Glutamatergic neuron (in vitro differentiated cells): ENCODE measurements around the gene STARD10. TPM values are rescaled to one million over a fixed set of nuclear protein-coding genes. Genes with fewer than 3 reads are reported as not detected.

Source experiments
- DNase-seq: peaks from one replicate; pipeline ENCODE4 v3.0.0; 2022
- H3K27ac Mint-ChIP-seq: one replicate; pipeline ENCODE4 v1.8.0; 2020; ENCODE audit warnings: mild to moderate bottlenecking, mixed read lengths, inconsistent platforms; ENCODE audit not compliant: unreplicated experiment
- H3K27me3 Mint-ChIP-seq: one replicate; pipeline ENCODE4 v1.8.0; 2020; ENCODE audit warnings: mild to moderate bottlenecking, moderate library complexity, mixed read lengths, inconsistent platforms; ENCODE audit not compliant: unreplicated experiment
- H3K36me3 Mint-ChIP-seq: one replicate; pipeline ENCODE4 v1.8.0; 2020; ENCODE audit warnings: mild to moderate bottlenecking, mixed read lengths, inconsistent platforms; ENCODE audit not compliant: unreplicated experiment
- H3K4me1 Mint-ChIP-seq: one replicate; pipeline ENCODE4 v1.8.0; 2020; ENCODE audit warnings: mild to moderate bottlenecking, low read depth, mixed read lengths, inconsistent platforms; ENCODE audit not compliant: unreplicated experiment
- H3K4me3 Mint-ChIP-seq: one replicate; pipeline ENCODE4 v1.8.0; 2020; ENCODE audit warnings: mild to moderate bottlenecking, mixed read lengths, inconsistent platforms; ENCODE audit not compliant: unreplicated experiment
- H3K9me3 Mint-ChIP-seq: one replicate; pipeline ENCODE4 v1.8.0; 2020; ENCODE audit warnings: mild to moderate bottlenecking, moderate library complexity, mixed read lengths, inconsistent platforms; ENCODE audit not compliant: unreplicated experiment
- total RNA-seq: library from RNA; stranded (reverse); fragmentation: NEBNext Ultra II Directional; extraction: Animal tissue kit (Norgen Biotek cat#: 25700); gene quantifications from one replicate; pipeline ENCODE4 v1.2.1, GENCODE V29; 2021; ENCODE audit not compliant: unreplicated experiment
- TF ChIP-seq, protein P1 (sequence below): fragments of 200-600 bp; sonication (generic); IDR thresholded peaks from one replicate; pipeline ENCODE4 v1.5.0; 2021; ENCODE audit not compliant: partially characterized antibody, unreplicated experiment

The STARD10 gene
- total RNA-seq, 1 donor from 2014 or later: 13.5 TPM

DNA sequence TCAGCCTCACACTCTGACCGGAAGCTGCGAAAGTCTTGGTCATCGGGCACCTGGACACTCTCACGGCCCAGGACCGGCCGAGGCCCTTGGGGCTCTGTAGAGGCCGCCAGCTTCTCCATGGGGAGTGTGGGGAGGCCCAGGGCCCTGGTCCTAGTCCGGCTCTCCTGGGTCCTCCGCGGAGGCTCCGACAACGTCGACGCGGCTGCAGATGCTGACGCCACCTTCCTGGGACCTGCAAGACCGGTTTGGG is 12.9 kb downstream of the STARD10 start:
- peaks cover 13% of the 10 kb centered on the region for H3K27me3 Mint-ChIP-seq
- TF ChIP-seq, protein P1, sequence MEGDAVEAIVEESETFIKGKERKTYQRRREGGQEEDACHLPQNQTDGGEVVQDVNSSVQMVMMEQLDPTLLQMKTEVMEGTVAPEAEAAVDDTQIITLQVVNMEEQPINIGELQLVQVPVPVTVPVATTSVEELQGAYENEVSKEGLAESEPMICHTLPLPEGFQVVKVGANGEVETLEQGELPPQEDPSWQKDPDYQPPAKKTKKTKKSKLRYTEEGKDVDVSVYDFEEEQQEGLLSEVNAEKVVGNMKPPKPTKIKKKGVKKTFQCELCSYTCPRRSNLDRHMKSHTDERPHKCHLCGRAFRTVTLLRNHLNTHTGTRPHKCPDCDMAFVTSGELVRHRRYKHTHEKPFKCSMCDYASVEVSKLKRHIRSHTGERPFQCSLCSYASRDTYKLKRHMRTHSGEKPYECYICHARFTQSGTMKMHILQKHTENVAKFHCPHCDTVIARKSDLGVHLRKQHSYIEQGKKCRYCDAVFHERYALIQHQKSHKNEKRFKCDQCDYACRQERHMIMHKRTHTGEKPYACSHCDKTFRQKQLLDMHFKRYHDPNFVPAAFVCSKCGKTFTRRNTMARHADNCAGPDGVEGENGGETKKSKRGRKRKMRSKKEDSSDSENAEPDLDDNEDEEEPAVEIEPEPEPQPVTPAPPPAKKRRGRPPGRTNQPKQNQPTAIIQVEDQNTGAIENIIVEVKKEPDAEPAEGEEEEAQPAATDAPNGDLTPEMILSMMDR: no peak
- peaks cover 2% of the 10 kb centered on the region for H3K9me3 Mint-ChIP-seq
- no peak overlapping the region for H3K4me3 Mint-ChIP-seq
- DNase-seq: no peak
- H3K4me1 Mint-ChIP-seq: peaks cover 11% of the 10 kb centered on the region
- H3K27ac Mint-ChIP-seq: no peak overlapping the region
- no peaks in the 10 kb centered on the region for H3K36me3 Mint-ChIP-seq

DNA sequence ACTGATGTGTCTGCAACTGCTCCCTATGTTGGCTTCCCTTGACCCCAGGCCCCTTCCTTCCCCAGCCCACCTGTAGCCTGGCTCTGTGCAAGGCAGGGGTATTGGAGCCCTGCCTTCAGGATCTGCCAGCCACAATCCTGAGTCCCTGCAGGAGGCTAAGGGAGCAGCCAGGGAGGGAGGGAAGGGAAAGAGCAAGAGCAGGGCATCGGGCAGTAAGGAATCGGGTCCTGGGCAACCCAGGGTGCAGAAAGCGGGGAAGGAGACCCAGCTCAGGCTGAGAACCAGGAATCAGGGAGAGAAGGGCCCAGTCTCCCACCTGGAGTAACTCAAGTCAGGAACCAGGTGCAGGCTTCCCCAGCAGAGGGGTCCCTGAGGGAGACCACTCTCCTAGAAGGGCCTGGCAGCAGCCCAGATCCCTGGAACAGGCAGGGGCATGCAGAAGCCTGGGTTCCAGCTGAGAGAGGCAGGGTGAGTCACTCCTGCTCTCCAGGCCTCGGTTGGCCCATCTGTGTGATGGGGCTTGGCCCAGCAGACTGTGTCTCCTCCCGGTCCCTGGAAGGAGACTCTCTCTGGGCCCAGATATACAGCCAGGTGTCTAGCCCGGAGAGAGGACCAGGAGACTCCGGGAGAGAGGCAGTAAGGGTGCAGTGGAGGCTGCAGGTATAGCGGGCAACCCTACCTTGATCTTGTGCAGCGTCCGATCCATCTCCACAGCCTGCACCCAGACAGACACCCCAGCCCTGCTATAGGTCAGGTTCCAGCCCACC is 13.4 kb downstream of the STARD10 start:
- H3K4me3 Mint-ChIP-seq: no peak overlapping the region
- TF ChIP-seq, protein P1: no peak
- H3K36me3 Mint-ChIP-seq: no peaks in the 10 kb centered on the region
- H3K27me3 Mint-ChIP-seq: peaks cover 13% of the 10 kb centered on the region
- H3K27ac Mint-ChIP-seq: no peak overlapping the region
- H3K4me1 Mint-ChIP-seq: peaks cover 11% of the 10 kb centered on the region
- DNase-seq: no peak
- H3K9me3 Mint-ChIP-seq: peaks cover 3% of the 10 kb centered on the region

DNA sequence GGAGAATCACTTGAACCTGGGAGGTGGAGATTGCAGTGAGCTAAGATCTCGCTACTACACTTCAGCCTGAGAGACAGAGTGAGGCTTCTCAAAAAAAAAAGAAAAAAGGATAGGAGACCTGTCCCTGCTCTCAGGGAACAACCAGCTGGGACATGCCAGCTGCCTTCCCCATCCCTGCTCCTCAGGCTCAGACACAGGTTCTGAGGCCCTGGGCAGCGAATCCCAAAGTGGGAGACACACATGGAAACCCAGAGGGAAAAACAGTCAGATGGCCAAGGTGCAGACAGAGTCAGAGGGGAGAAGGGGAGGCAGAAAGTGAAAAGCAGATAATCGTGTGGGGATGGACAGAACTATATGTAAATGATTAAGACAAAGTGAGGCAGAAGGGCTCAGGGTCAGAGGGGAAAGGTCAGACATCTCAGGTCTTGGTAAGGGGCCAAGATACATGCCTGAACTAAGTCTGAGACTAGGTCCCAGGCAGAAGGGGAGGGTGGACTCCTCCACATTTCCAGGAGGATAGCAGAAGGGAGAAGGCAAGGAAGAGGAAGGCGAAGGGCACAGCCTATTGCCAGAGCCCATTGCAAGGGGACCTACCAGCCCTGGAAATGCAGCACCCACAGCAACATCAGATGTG is 14.2 kb downstream of the STARD10 start:
- Mint-ChIP-seq H3K27me3 (peaks cover 13% of the 10 kb centered on the region), H3K4me3 (peak overlapping the region; percentile 63), H3K36me3 (no peaks in the 10 kb centered on the region), H3K9me3 (peaks cover 6% of the 10 kb centered on the region), H3K4me1 (peaks cover 11% of the 10 kb centered on the region), H3K27ac (peak overlapping the region; percentile 69)
- no peak for DNase-seq
- TF ChIP-seq, protein P1: no peak

DNA sequence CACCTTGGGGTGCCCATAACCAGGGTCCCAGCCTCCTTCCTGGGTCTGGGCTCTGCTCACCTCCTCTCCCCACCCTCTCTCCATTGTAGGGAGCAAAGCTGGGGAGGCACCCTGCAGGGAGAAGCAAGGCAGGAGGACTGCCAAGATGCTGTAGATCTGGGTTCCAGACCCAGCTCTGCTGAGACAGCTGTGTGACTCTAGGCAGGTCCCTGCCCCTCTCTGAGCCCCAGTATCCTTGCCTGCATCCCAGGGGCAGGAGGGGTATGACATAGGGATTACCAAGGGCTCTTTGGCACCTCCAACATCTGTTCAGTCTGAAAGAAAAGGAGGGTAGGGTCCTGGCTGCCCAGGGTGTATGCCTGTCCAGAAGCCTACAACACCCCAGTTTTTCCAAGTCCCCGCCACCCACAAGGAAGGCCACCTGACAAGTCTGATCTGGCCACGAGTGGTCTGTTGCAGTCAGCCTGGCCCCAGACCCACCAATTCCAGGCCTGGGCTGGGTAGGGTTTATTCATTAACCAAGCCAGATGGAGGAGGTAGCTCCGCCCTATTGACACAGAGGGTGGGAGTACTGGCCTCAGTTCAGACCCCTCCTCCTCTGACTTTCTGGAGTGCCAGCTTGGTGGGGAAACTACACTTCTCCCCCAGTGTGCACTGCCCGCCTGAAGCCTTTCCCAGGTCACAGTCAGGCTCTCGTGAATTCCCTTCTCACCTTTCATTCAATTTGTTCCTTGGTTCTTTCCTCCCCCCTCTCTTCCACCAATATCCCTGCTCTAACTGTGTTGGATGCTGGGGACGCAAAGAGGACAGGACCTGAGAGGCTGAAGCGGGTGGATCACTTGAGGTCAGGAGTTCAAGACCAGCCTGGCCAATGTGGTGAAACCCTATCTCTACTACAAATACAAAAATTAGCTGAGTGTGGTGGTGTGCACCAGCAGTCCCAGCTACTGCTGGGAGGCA is 15.0 kb downstream of the STARD10 start:
- TF ChIP-seq, protein P1: no peak
- Mint-ChIP-seq H3K27ac (no peak overlapping the region), H3K4me3 (no peak overlapping the region), H3K36me3 (no peaks in the 10 kb centered on the region), H3K9me3 (peaks cover 6% of the 10 kb centered on the region), H3K27me3 (peaks cover 14% of the 10 kb centered on the region), H3K4me1 (peaks cover 12% of the 10 kb centered on the region)
- DNase-seq: no peak
